Fibroblast of villous mesenchyme (primary cell): Measurements from ENCODE around the gene MBD5. TPM values are rescaled to one million over a fixed set of nuclear protein-coding genes. Genes with fewer than 3 reads are reported as not detected.

ENCODE experiments used
- DNase-seq: peaks from one replicate; pipeline ENCODE4 v3.0.0-alpha.2; 2010; ENCODE audit warnings: low read depth
- H3K4me3 ChIP-seq: 2 replicates; pipeline ENCODE4 v1.5.1; 2011; ENCODE audit warnings: low read depth, mild to moderate bottlenecking, low read length
- CTCF ChIP-seq: IDR thresholded peaks from 2 replicates; pipeline ENCODE4 v1.5.1; 2012; ENCODE audit warnings: low read depth, mild to moderate bottlenecking, low read length; ENCODE audit not compliant: insufficient read depth
- total RNA-seq: library from RNA; depleted of rRNA; stranded (reverse); fragments of >200 nt; gene quantifications from 2 replicates; pipeline ENCODE4 v1.2.3, GENCODE V29; 2012

The MBD5 gene
- total RNA-seq, 1 donor, result 35.0 TPM

- no peak overlapping the region for H3K4me3 ChIP-seq
- no peak for TF ChIP-seq CTCF
- DNase-seq, result no peak
Measured at GRCh38 chr2:148447877-148448276, 427.0 kb downstream of the MBD5 start.

GRCh38 chr2:148450531-148450930 is 429.6 kb downstream of the MBD5 start:
- no peak for TF ChIP-seq CTCF
- no peak for DNase-seq
- H3K4me3 ChIP-seq, result no peak overlapping the region

- no peak for TF ChIP-seq CTCF
- H3K4me3 ChIP-seq, result no peak overlapping the region
- no peak for DNase-seq
Measured at GRCh38 chr2:148451046-148451445, 430.2 kb downstream of the MBD5 start.

DNA sequence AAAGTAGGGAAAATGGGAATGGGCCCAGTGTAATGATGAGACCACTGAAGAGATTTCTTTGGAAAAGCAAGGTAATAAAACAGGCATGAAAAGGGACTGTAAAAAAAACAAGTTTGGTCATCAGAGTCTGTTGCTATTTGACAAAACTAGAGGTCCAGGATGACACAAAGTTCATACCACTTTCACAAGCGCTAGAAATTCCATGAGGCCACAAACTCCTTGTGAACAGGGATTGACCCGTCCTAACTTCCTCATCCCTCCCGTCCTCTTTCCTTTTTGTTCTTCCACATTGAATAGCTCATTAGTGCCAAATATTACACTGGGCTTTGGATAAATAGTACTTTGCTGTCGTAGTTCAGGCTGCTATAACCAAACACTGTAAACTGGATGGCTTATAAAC is 434.9 kb downstream of the MBD5 start:
- peak; percentile 2 for DNase-seq
- TF ChIP-seq CTCF, result no peak
- H3K4me3 ChIP-seq, result no peak overlapping the region

DNA sequence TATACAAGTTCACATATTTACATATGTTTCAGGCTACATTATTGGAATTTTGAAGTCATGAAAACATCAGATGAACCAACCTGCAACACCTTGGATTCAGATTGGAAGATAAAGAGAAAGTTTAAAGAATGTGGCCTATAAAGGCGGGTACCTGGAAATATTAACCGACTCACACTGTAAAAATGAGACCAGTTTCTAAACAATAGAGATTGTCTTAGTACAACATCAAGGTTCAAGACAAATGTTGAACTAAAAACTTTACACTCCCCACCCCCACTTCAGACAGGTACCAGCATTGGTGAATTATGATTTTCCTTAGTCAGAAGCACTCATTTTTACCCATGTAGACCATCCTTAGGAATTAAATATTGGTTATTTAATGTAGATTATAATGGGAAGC is 437.3 kb downstream of the MBD5 start:
- no peak overlapping the region for H3K4me3 ChIP-seq
- no peak for DNase-seq
- TF ChIP-seq CTCF, result no peak

- TF ChIP-seq CTCF, result no peak
- peak; percentile 18 for DNase-seq
- no peak overlapping the region for H3K4me3 ChIP-seq
Measured at GRCh38 chr2:148459377-148459778, 438.5 kb downstream of the MBD5 start.

- DNase-seq, result no peak
- TF ChIP-seq CTCF, result no peak
- no peak overlapping the region for H3K4me3 ChIP-seq
Measured at GRCh38 chr2:148461876-148462275, 441.0 kb downstream of the MBD5 start.
